IPS-NIHi7 (cell line): Measurements from ENCODE around the gene BDNF.
"Not testable (repeated sequence)": the region's sequence is repeated elsewhere in the genome, so short reads cannot be mapped to it uniquely, and the experiment has no call there.

Experiments used
- DNase-seq: peaks from one replicate; pipeline ENCODE4 v3.0.0; 2012; ENCODE audit warnings: mixed read lengths; ENCODE audit errors: extremely low spot score

The BDNF gene

DNA sequence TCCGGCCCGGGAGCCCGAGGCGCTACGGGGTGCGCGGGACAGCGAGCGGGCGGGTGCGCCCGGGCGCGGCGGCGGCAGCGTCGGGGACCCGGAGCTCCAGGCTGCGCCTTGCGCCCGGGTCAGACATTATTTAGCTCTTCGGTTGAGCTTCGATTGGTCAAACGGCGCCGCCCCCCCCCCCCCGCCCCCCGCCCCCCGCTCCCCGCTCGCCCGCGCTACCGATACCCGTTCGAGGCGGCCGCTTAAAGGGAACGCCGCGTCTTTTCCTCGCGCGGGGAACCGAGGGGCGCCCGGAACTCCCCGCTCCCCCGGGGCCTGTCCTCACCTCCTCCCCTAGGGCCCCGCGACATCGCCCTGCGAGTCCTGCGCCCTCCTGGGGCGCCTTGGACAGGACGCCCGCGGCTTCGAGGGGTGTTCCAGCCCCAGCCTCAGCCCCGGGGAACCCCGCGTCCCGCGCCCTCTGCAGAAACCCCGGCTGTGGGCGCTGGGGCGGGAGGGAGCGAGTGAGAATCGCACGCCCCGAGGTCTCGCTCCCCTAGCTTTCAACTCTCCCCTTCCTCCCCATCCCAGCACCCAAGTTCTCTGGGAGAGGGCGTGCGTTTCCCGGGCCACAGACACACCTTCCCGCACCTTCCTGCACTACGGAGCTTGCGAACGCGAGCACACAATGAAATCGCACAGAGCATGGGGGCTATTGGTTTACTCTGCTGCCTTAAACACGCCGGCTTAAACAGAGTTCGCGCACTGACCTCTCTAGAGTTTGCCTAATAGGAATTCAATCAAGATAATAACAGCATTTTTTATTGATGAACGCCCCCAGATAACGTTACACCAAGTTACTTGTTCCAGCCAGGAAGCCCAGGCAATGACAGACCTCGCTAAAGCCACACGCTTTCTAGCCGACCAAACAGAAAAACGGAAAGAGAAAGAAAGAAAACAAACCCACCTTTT lies at the start of gene BDNF:
BDNF (minus strand) TSS at position 105 of the 951 bp plus-strand sequence. CDS start 41,891 bp downstream, outside the sequence.
- DNase-seq = peak; percentile 29

DNA sequence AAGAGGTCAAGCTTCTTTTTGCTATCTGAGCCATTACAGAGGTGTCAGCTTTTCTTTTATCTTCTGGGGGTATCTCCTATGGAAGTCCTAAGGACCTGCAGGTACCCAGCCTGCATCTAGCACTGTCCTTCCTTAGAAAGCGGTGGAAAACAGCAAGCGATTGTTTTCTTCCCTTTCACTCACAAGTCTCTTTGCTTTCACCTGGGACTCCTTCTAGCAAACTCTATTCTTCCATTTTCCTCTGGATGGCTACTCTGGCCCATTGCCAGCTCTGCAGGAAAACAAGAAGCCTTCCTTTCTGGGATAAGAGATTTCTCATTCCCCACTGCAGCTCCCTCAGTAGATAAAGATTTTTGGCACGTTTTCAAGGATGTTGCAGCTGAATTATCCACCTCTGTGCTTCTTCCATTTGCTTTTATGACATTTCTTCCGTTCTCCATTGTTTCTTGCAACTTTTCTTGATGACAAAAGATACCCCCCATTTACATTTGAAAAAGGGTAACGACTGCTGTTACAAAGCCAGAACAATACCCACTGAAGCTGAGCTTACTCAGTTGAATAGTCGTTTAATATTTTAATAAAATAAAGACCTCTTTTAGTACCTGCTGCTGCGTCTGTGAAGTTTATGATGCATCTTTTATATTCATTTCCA lies 40.2 kb upstream of the BDNF start:
- peak; percentile 17 for DNase-seq

DNA sequence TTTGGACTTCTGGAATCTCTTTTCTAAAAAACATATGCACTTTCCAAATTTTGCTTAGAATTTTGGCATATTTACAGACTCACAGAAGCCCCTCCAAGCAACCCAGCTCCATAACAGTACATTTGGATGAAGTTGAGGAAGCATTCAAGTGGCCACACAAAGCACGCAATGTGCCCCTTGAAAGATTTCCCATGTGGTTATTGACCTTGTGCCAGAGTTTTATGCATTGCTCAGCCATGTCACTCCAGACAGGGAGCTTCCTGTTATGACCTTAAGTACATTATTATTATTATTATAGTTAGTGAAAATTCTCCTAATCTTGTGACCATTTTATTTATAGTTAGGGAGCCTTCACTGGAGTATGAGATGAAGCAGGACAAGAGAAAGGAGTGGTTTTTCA lies 35.0 kb upstream of the BDNF start:
- no peak for DNase-seq

DNA sequence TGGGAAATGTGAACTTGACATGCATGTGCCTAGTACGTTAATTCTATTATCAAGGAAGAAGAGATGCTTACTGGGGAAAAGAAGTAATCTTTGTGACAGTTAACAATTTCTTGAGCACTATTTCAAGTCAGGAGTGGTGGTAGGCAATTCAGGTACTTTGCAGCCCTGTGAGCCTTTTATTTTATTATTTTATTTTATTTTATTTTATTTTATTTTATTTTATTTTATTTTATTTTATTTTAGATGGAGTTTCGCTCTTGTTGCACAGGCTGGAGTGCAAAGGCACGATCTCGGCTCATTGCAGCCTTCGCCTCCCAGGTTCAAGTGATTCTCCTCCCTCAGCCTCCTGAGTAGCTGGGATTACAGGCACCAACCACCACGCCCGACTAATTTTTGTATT lies 31.5 kb upstream of the BDNF start:
- not testable (repeated sequence) for DNase-seq

DNA sequence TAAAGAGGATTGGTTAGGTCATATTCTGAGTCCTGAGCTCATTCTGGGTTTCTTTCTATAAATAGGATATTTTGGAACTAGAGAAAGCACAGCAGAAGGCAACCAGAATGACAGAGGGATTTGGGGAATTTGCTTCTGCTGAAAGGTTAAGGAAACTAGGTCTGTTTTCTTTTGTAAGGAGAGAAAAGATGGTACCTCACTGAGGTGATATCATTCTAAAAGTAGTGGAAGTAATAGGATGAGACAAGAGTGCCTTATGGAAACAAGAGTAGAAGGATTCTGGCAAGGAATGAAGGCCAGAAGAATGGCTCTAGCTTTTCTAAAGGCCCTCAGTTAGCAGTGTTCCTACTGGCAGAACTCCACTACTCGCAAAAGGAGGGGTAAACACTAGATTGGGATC lies 26.7 kb upstream of the BDNF start:
- no peak for DNase-seq

DNA sequence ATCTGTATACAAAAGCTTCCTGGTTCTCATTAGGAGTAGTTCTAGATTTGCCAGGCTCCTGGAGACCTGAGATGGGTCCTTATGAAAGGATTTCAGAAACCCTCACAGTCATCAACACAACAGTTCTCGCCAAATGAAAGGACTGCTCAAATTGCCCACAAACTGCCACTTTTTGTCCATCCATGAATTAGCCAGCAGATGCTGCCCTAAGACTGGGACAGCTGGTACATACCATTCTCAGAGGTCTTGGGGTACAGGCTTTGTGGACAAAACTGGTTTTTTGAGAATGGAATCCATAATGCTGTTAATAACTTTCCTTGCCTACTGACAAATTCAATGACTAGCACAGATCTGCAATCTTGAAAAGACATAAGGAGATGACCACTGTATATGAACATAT lies 23.4 kb upstream of the BDNF start:
- no peak for DNase-seq

DNA sequence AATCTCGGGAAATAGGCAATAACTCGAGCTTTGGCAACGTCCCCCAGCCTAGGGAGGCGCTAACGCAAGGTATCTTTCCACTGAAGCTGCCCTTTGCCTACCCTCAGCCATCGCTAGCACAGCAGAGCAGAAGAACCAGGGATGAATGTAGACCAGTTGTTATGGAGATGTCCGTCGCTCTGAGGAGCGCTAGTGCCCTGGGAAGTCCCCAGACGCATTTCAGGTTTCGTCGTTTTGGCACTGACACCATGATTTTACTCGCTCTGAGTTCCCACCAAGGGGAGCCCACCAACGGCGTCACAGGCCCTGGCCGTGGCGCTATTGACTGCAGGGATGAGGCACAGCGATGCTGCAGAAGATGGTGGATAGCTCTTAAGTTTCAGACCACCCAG lies 22.7 kb upstream of the BDNF start:
- peak; percentile 59 for DNase-seq

DNA sequence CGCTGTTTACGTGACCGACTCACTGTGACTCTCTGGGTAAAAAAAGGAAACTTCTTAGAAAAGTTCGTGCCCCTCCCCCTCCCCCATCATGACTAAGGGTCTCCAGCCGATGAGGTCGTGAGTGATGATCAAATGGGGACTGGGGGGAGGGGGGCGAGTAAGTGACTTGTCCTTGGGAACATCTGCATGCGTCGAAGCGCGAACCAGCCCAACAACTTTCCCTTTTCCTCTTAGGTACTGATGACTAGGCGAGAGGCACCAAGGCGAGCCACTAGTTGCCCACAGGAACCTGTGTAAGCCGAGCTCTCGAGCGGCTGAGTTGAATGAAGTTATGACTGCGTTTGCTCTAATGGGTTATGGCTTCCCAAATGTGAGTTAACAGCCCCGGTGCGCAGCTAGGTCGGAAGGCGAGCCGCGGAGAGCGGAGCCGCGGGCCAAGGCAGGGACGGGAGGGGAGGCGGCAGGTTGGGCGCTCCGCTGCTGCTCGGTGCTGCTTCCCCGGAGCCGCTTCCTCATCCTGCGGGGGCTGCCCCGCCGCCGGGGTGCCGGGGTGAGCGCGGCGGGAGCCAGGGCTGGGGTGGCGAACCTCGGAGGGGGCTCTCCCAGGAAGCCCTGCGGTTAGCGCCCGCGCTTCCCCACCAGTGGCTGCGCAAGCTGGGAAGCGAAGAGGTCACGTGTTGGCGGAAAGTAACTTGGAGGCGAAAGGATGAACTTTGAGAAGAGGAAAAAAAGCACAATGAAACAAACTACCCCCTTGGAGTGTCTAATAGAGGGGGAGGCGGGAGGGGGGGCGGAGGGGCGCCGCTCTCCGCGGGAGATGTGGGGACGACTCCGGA lies 22.1 kb upstream of the BDNF start:
- peak; percentile 42 for DNase-seq

DNA sequence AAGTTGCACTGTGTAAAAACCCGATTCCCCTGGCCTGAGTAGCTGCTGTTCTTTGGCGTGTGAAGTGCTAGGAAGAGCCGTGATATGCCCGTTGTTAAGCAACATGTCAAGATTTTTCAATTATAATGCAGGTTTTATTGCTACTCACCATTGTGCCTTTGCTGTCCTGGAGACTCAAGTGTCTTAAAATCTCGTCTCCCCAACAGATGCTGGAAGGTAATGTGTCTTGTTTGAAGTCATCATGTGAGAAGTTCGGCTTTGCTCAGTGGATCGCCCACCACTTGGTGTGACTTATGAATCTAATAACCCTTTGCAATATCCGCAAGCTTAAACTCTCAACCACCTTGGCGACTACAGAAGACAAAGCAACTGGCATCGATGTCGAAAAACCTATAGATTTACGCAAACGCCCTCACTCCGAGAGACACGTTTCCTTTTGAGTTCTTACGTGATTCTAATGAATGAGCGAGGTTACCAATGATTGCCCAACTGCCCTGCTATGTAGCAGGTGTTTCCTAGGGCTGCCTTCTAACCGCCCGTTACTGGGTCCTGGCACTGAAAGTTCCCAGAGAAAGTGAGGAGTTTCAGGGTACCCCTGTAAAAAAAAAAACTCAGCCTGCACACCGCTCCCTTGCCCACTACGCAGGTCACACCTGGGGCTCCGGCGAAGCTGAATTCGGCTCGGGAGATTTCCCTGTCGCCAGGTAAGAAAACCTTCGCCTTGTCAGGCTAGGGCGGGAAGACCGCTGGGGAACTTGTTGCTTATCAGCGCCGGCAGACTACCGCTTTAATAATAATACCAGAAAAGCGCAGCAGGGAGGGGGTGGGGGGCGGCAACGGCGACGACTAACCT lies 21.2 kb upstream of the BDNF start:
- DNase-seq = peak; percentile 16

DNA sequence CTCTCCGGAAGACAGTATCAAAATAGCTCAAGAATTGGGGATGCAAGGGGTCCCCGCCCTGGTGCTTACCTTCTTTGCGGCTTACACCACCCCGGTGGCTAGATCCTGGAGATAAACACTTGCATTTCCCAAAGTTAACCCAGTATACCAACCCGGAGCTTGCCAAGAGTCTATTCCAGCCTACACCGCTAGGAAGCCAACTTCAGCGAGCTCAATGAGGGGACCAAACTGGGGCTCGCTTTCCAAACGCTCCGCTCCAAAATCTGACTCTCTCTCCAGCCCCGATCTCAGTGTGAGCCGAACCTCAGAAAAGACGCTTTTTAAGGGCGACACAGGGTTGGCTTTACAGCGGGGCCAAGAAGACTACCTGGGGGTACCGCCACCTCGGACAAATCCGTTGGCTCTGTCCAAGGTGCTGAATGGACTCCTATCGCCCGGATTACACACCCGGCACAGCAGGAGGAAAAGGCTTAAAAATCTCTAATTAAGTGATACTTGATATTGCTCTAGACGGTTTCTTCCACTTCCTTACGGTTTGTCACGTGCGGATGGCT lies 20.1 kb upstream of the BDNF start:
- DNase-seq = peak; percentile 61

DNA sequence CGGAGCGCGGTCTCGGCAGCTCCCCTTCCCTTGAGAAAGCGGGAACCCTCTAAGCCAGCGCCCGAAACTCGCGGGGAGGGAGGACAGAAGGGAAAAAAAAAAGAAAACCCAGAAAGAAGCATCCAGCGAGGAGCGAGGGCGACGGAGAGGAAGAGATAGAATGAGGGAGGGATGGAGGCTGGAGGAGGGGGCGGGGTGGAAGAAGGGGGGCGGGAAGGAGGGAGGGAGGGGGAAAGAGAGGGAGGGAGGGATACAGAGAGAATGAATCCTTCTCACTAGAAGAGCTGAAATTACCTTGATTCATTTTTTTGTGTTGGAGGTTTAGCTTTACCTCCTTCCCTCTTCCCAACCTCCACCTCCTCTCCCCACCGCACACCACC lies 19.3 kb upstream of the BDNF start:
- peak; percentile 17 for DNase-seq

DNA sequence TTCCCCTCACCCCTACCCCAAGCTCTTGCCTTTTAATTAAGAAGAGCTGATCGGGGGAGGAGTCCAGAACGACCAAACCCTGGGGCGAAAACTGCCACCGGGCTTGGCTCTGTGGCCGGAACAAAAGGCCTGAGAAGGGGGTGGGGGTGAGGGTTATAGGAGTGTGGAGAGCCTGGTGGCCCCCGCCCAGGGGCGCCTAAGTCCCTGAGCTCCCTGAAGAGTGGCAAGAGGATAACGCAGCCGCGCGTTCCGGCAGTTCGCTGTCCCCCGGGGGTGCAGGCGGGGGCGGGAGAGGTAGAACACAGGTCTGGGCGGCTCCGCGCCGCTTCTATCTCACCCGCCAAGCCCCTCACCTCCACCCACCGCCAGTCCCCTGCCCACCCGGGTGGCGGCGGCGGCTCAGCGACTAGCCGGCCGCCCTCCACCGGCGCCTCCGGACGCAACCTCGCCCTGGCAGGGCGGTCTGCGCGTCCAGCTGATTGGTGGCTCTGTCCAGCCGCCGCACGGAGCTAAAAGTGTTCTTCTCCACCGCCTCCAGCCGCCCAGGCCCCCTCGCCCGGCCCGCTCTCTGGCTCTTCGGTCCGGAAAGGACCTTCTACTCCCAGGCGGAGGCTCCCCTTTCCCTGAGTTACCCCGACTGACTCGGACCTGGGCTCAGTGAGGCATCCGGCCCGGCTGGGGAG lies 18.7 kb upstream of the BDNF start:
- DNase-seq = peak; percentile 64

DNA sequence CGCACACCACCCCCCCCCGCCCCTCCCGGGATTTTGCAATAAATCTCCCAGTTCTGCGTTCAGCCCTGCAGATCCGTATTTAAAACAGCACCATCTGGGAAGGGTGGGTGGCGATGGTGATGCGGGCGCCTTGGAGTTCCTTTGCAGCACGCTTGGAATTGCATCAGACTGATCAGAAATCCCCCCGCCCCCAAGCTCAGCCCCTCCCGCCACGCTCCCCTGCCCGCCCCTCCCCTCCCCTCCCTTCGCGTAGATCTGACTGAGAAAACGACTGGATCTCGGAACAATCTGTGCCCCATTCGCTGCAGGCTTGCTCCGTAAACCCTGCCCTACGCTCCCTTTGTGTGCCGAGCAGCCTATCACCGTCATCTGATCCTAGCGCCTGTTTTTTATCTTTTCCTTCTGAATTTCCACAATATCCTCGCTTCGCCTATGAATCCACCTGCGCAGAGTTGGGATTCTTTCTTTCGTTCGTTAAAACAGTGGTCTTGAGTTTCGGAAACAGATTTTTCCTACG lies 18.1 kb upstream of the BDNF start:
- DNase-seq = peak; percentile 68

DNA sequence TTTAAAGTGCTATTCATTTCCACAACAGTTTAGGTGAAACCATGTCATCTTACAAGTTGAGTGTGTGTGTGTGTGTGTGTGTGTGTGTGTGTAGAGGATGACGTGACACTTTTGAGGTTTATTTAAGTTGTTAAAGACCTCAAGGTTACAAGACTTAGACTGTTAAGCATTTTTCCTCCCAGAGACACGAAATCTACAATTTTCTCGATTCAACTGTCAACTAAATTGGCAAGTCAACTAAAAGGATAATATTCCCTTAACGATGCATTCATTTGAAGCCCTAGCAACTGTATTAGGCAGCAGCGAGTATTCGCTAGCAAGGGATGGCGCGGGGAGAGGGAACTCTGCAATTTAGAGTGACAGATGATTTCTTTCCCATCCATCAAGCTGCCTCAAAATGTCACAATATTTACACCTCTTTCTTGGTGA lies 17.6 kb upstream of the BDNF start:
- peak; percentile 15 for DNase-seq

DNA sequence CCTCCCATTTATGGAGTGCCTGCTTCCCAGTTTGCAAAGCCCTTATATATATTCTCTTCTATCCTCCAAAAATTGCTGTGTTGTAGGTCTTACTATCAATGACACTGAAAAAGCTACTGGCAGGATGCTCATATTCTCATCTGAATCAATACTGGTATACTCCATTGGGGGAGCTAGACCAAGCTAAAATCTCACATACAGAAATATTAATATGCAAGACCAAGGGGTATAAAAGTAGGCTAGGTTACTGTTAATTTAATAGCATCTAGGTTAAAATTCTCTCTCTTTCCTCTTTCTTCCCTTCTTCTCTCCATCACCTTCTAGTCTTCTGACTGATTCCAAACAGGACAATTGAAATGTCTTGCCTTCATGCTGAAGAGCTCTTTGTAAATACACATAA lies 17.1 kb upstream of the BDNF start:
- DNase-seq = no peak

DNA sequence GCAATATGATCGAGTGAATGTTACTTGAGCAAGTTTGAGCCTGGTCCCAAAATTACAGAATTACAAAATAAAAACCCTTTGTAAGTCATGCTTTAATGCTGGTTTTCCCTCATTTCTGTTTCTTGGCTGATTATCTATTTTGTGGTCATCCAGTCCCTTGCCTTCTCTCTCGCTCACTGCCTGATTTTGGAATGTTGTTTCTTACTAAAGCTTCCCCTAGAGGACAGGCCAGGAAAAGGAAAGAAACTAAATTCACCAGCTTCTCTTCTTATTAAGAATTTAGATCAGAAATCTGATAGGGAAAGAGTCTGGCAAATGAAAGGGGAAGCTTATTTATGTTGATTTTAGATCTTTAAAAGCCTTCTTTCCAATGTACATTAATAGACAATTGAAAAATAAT lies 16.6 kb upstream of the BDNF start:
- DNase-seq = peak; percentile 19

DNA sequence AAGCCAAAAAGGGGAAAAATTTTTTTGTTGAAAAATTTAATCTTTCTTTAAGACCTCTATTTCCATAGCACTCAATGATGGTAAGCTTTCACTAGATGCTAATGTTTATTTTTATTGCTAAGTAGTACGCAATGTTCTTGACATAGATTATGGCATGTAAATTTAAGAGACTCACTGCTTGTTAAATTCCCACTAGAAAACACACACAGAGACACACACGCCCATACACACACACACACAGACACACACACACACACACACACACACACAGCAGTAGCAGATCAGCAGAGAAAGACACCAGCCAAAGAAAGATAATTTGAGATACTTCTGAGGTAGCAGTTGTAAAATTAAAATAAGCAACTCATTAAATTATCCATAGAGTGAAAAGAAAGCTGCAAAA lies 16.0 kb upstream of the BDNF start:
- DNase-seq = no peak

DNA sequence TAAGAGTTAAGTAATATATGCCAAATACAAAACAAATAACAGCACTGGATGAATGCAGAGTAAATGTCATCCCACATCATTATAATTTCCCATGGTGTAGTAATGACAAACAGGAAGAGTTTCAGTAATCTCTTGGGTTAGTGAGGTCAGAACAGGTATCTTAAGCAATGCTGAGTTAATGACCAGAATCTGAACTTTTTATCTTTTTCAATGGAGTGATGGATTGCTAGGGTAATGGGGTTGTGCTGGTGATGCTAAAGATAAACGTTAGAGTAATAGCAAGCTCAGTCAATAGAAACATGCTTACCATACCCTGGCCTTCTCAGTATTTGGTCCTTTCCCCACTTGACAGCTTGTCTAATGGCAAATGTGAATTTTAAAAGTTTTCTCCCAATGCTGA lies 11.5 kb upstream of the BDNF start:
- DNase-seq = no peak

DNA sequence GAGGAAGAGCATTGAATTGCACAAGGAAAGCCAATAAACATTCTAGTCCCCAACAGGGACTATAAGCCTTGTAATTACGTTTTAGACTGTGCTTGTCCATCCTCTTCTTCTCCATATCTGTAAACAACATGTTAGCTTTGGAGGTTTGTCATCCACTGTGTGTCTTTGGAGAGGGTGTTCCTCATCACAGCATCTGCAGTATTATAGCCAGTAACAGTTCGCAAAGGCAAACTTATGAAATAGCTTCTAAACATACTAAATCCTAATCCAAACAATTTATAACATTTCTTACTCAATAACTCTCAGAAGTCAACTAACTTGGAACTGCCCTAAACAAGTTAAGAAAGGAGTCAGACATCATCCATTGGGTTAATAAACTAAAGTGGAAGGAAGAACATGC lies 10.3 kb upstream of the BDNF start:
- no peak for DNase-seq

DNA sequence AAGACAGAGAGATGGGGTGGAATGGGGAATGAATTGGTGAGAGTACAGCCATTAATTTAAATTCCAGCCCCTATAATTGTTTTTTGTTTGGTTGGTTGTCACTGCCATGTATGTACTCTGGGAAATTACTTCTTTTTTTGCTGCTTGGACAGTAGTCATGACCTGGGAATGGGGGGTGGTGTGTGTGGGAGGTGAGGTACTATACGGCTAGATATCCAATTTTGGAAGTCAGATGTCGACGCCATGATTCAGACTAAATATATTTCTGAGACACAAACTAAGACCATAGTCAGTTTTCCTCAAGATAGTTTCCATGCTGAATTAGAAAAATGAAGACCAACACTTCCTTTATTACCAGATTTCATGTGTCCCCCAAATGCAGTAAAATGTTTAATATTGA lies 7.4 kb upstream of the BDNF start:
- DNase-seq = no peak
